Heart left ventricle (tissue), 13 donors: ENCODE measurements around the gene CHRNA1.

Source experiments
- CTCF ChIP-seq, 12 donors: fragments of 200-600 bp; sonication (generic) in 4 of 12; IDR thresholded peaks; one replicate each; pipeline versions ENCODE4 v1.5.0 to v1.8.0; 2018 to 2022; ENCODE audit warnings: antibody characterized with exemption in 12 of 12, mild to moderate bottlenecking in 5 of 12
- POLR2A ChIP-seq, 2 donors: fragments of 450-650 bp; IDR thresholded peaks; one replicate each; pipeline ENCODE4 v1.6.1; 2017; ENCODE audit warnings: antibody characterized with exemption in 2 of 2, mild to moderate bottlenecking in 2 of 2, moderate library complexity in 2 of 2
- donor health status: ischemic (EF 13 %, LVEDD 7.1; RV severe dilation, severe dysfunction).
- donor health status: DM: no; HTN: yes; CAD: no.
- donor health status: DM: no; HTN: no; CAD: no.
- donor health status: ischemic (EF 25% LVEDD 6.9; RV normal size, moderate dysfunction).
- donor health status: ischemic (EF 25% LVEDD 5.7; RV mildly dilated, moderate dysfunction).
- donor health status: ischemic (EF 35%, LVEDD 5.7; RV mildly dilated, moderate dysfunction).
- donor health status: nonischemic (EF 11% LVEDD 7.7; RV severe dilation, severe dysfunction).
- donor health status: DM: yes; HTN: yes; CAD: no.
- donor health status: PGD.
- donor health status: ischemic (EF 29% LVEDD 5.4; RV normal size, mild dysfunction).
- donor health status: nonischemic (EF 23%, LVEDD 6.1; RV moderate dilation, normal function).

- TF ChIP-seq CTCF (IDR thresholded peaks at IDR 0.05) (no peak), POLR2A (IDR thresholded peaks at IDR 0.05) (no peak)
Observed at GRCh38 chr2:174802459-174802858, 38.2 kb upstream of the CHRNA1 start.
